Esophagus muscularis mucosa (tissue), 4 donors: ENCODE measurements around the gene PITPNM3. TPM values are rescaled to one million over a fixed set of nuclear protein-coding genes. Genes with fewer than 3 reads are reported as not detected.

Experiments used
- DNase-seq: peaks from one replicate; pipeline ENCODE4 v3.0.0-alpha.2; 2017; ENCODE audit errors: extremely low spot score
- H3K27ac ChIP-seq, 4 donors: fragments of 200-600 bp; sonication (generic); replicated peaks in 1 of 4; 1 replicate in 3 of 4; 2 replicates in 1 of 4; pipeline ENCODE4 v1.5.1; 2016 to 2019; ENCODE audit warnings: mild to moderate bottlenecking in 1 of 4
- H3K27me3 ChIP-seq, 4 donors: fragments of 200-600 bp; sonication (generic); one replicate each; pipeline versions ENCODE4 v1.5.1 to v1.6.0; 2016 to 2019
- H3K36me3 ChIP-seq, 4 donors: fragments of 200-600 bp; sonication (generic); one replicate each; pipeline ENCODE4 v1.5.1; 2016 to 2019
- H3K4me1 ChIP-seq, 4 donors: fragments of 200-600 bp; sonication (generic); one replicate each; pipeline ENCODE4 v1.5.1; 2016 to 2019
- H3K4me3 ChIP-seq, 4 donors: fragments of 200-600 bp; sonication (generic); 1 replicate in 2 of 4; 2 replicates in 2 of 4; pipeline ENCODE4 v1.5.1; 2016 to 2019; ENCODE audit warnings: mild to moderate bottlenecking in 4 of 4, moderate library complexity in 1 of 4
- H3K9me3 ChIP-seq, 4 donors: fragments of 200-600 bp; sonication (generic); 1 replicate in 3 of 4; 2 replicates in 1 of 4; pipeline ENCODE4 v1.5.1; 2016 to 2019
- EP300 ChIP-seq: sonication (generic); formaldehyde crosslinking; IDR thresholded peaks from one replicate; pipeline ENCODE4 v1.6.1; 2017; ENCODE audit warnings: antibody characterized with exemption
- POLR2A ChIP-seq: fragments of 450-650 bp; IDR thresholded peaks from one replicate; pipeline ENCODE4 v1.6.1; 2017; ENCODE audit warnings: antibody characterized with exemption, moderate library complexity, mild to moderate bottlenecking, low read depth
- POLR2AphosphoS5 ChIP-seq, 2 donors: sonication (generic); formaldehyde crosslinking; IDR thresholded peaks; one replicate each; pipeline ENCODE4 v1.6.1; 2017; ENCODE audit warnings: antibody characterized with exemption in 2 of 2
- WGBS: methylation state at CpG from one replicate; pipeline ENCODE4 v1.1.5; 2018; 5-methylcytosine and 5-hydroxymethylcytosine counted together
- intact Hi-C: fragments of 100-400 bp; cut with DNase I; formaldehyde crosslinking; loops from one replicate; pipeline ENCODE4 v1.15.1; 2023
- total RNA-seq, 4 donors: library from RNA; depleted of rRNA; stranded (reverse); fragments of >200 nt; gene quantifications; one replicate each; pipeline versions ENCODE4 v1.1.0 to v1.2.1, GENCODE V29; 2016
- TF ChIP-seq, protein P1 (sequence below), 3 experiments: fragments of 200-600 bp in 2 of 3; fragments of 450-650 bp in 1 of 3; sonication (generic) in 2 of 3; IDR thresholded peaks; one replicate each; pipeline ENCODE4 v1.5.1; 2017 to 2019; ENCODE audit warnings: antibody characterized with exemption in 3 of 3, mild to moderate bottlenecking in 2 of 3, moderate library complexity in 1 of 3

Gene PITPNM3
- total RNA-seq, 4 donors from 2014 or later = 46.5 to 93.2 (median 68.9) TPM

DNA sequence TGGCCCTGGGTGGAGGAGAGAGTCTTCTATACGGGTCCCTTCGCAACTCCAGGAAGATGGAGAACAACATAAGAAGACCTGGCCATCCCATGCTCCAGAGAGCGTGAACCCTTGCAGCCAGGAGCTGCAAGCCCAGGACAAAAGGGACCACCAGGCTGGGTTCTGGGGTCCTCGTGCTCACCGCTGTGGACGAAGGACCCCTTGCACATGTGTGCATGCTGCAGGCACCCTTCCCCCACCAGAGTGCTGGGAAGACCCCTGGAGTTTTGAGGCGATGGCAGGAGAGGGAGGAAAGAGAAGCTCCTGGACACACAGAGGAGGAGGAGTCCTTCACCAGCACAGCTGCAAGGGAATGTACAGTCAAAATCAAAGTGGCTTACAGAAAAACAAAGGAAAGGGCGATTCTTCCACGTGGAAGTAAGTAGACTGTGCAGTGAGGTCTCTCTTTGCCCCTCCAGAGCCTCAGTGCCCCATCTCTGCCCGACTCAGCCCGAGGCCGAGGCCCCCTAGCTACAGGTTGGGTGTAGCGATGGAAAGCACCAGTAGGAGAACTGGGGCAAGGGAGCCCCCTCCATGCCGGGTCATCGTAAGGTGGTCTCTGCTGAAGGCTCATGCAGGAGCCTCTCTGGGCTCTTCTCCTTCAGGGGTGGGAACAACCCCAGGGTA lies 60.8 kb downstream of the PITPNM3 start:
- no peak for TF ChIP-seq EP300
- TF ChIP-seq, protein P1, sequence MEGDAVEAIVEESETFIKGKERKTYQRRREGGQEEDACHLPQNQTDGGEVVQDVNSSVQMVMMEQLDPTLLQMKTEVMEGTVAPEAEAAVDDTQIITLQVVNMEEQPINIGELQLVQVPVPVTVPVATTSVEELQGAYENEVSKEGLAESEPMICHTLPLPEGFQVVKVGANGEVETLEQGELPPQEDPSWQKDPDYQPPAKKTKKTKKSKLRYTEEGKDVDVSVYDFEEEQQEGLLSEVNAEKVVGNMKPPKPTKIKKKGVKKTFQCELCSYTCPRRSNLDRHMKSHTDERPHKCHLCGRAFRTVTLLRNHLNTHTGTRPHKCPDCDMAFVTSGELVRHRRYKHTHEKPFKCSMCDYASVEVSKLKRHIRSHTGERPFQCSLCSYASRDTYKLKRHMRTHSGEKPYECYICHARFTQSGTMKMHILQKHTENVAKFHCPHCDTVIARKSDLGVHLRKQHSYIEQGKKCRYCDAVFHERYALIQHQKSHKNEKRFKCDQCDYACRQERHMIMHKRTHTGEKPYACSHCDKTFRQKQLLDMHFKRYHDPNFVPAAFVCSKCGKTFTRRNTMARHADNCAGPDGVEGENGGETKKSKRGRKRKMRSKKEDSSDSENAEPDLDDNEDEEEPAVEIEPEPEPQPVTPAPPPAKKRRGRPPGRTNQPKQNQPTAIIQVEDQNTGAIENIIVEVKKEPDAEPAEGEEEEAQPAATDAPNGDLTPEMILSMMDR (IDR thresholded peaks at IDR 0.05) = no peak
- no peak for TF ChIP-seq POLR2A
- TF ChIP-seq POLR2AphosphoS5 (IDR thresholded peaks at IDR 0.05) = no peak
- intact Hi-C loops = no loop called here
- WGBS = 69% methylated on average over 15 of the region's 15 CpGs

DNA sequence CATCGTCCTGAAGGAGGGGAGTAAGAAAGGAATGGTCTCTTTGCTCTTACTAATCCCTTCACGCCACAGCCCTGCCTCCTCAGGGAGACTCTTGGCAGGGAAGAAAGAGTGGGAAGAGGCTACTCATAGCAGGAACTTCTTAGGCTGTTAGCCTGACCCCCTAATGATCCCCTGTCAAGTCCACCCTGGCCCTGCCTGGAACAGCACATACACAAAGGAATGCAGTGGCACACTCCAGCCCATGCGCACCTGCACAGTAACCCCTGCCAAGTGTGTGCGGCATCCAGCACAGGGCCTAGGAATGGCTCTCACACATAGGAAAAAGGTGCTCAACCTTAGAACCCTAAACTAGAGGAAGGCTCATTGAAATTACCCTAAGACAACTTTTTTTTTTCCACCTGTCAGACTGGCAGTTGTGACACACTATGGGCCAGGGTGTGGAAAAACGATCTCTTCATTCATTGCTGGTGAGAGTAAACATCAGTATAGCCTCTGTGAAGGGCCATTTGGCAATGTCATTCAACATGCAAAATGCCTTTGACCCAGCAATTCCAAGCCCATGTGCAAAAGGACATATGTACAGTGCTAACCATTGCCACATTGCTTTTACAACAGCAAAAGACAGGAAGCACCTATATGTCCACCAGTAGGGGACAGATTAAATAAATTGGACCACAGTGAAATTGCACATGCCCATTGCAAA lies 62.0 kb downstream of the PITPNM3 start:
- Histone ChIP-seq H3K36me3 (peaks cover 0 to 4% (median 0%) of the 10 kb centered on the region in 4 donors), H3K27ac (peak overlapping the region; percentile 50 to 75 (median 64)), H3K27me3 (no peaks in the 10 kb centered on the region), H3K4me1 (peaks cover 6 to 61% (median 49%) of the 10 kb centered on the region in 4 donors), H3K4me3 (no peak overlapping the region), H3K9me3 (no peaks in the 10 kb centered on the region)
- intact Hi-C loops = no loop called here
- 72% methylated on average over 5 of the region's 5 CpGs for WGBS
- TF ChIP-seq POLR2AphosphoS5 (IDR thresholded peaks at IDR 0.05) = peak in 1 of 2 donors; percentile 48
- TF ChIP-seq POLR2A = no peak
- DNase-seq = no peak

More for the DNA sequence above, 60.8 kb downstream of the PITPNM3 start:
- H3K36me3 ChIP-seq = peaks cover 0 to 4% (median 0%) of the 10 kb centered on the region in 4 donors
- peaks cover 6 to 61% (median 49%) of the 10 kb centered on the region in 4 donors for H3K4me1 ChIP-seq
- no peak overlapping the region for H3K4me3 ChIP-seq
- H3K9me3 ChIP-seq = no peaks in the 10 kb centered on the region
- DNase-seq = no peak
- H3K27ac ChIP-seq = peak overlapping the region in 1 of 4 donors; percentile 14
- no peaks in the 10 kb centered on the region for H3K27me3 ChIP-seq

DNA sequence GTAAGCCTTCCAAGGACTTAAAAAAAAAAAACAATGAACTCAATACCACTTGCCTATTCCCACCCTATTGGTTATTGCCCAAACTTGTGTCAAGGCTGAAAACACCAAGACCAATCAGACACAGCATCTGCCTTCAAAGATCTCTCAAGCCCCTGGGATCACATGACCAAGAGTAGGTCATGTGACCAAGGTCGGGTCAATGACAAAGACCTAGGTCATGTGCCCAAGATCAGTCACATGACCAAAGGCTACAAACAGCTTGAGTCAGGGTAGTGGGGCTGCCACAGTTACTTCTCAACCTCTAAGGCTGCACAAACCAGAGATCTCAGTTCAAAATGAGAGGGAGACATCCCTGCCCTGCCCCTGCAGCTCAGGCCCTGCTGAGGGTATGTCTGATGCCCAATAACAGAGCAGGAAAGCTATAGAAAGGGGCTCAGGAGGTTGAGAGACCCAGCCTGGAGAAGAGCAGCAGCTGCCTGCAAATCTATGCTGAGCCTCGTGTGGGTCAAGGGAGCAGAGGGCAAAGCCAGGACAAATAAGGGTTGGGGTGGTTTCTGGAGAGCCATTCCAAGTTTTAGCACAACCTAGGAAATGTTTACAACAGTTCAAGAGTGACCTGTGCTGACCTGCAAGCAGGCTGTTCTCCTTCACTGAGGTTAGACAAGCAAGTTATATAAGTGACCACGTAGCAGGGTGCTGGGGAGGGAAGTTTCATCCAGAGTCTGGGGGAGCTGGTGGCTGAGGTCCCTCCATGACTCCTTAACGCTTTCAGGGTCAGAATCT lies 63.3 kb downstream of the PITPNM3 start:
- H3K4me3 ChIP-seq = no peak overlapping the region
- no peaks in the 10 kb centered on the region for H3K27me3 ChIP-seq
- TF ChIP-seq POLR2AphosphoS5 (IDR thresholded peaks at IDR 0.05) (no peak), POLR2A (no peak), EP300 (no peak)
- TF ChIP-seq, protein P1 (IDR thresholded peaks at IDR 0.05) = no peak
- H3K36me3 ChIP-seq = peaks cover 0 to 4% (median 0%) of the 10 kb centered on the region in 4 donors
- H3K27ac ChIP-seq = peak overlapping the region; percentile 50 to 75 (median 64)
- intact Hi-C loops = no loop called here
- 45% methylated on average over 4 of the region's 4 CpGs for WGBS
- no peaks in the 10 kb centered on the region for H3K9me3 ChIP-seq
- DNase-seq = no peak
- H3K4me1 ChIP-seq = peaks cover 6 to 70% (median 54%) of the 10 kb centered on the region in 4 donors

DNA sequence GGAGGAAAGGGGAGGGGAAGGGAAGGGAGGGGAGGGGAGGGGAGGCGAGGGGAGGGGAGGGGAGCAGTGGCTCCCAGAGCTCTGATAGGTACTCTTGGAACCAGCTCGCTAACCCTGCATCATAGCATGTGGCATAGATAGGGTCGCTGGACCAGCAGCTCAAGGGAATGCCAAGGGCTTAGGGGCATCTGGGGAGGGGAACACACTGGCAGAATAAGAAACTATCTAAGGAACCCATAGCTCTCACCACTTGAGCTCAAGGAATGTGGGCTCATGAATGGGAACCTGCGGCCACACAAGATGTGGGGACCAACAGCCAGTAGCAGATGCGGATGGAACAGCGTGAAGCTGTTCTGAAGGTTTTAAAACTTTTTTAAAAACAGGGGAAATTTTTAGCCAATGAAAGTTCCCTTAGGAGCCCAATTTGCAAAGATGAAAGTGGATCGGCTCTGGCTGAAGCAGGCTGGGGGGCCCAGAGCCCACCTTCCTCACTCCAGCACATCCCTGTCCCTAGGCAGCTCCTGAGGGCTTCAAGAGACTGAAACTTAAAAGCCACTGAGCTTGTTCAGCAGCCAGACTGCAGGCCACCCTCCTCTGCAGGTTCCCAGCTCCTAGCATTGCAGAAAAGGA lies 65.2 kb downstream of the PITPNM3 start:
- H3K4me3 ChIP-seq = no peak overlapping the region
- intact Hi-C loops = no loop called here
- TF ChIP-seq POLR2AphosphoS5 (IDR thresholded peaks at IDR 0.05) (no peak), POLR2A (no peak), EP300 (no peak)
- TF ChIP-seq, protein P1 (IDR thresholded peaks at IDR 0.05) = no peak
- no peaks in the 10 kb centered on the region for H3K9me3 ChIP-seq
- no peaks in the 10 kb centered on the region for H3K27me3 ChIP-seq
- H3K36me3 ChIP-seq = peaks cover 0 to 4% (median 0%) of the 10 kb centered on the region in 4 donors
- no peak for DNase-seq
- H3K4me1 ChIP-seq = peaks cover 0 to 60% (median 49%) of the 10 kb centered on the region in 4 donors
- 81% methylated on average over 7 of the region's 7 CpGs for WGBS
- H3K27ac ChIP-seq = no peak overlapping the region
